SK-N-SH (cell line): ENCODE results near the gene DDAH1. TPM values are rescaled to one million over a fixed set of nuclear protein-coding genes. Genes with fewer than 3 reads are reported as not detected.

Source experiments
- CTCF ChIA-PET: fragments of 300-600, 350-600 bp; formaldehyde crosslinking; extraction: SDS; loops from one replicate; lab custom pipeline; 2021; lab: Yijun Ruan, JAX
- POLR2A ChIA-PET: fragments of 350-600 bp; sonication (Branson Sonifier 250); formaldehyde crosslinking; extraction: SDS; loops from one replicate; lab custom pipeline; 2020; ENCODE audit warnings: antibody characterized with exemption, inconsistent platforms; lab: Yijun Ruan, JAX
- DNase-seq: peaks from one replicate; pipeline ENCODE4 v3.0.0; 2012
- H2AFZ ChIP-seq: fragments of 200-600 bp; sonication (generic); 2 replicates; pipeline ENCODE4 v1.8.1; 2016; ENCODE audit warnings: antibody characterized with exemption, mild to moderate bottlenecking, low read depth
- H3F3A ChIP-seq: fragments of 200-600 bp; sonication (generic); replicated peaks from 2 replicates; pipeline ENCODE3; 2016; ENCODE audit warnings: antibody characterized with exemption, mild to moderate bottlenecking; ENCODE audit not compliant: insufficient read depth
- H3K27ac ChIP-seq, 2 experiments: fragments of 200-500 bp in 1 of 2; fragments of 200-600 bp in 1 of 2; sonication (Bioruptor generic) in 1 of 2; sonication (generic), shearing (Covaris generic) in 1 of 2; 2 replicates each; pipeline versions ENCODE4 v1.5.1 to v1.6.1; 2014 to 2016; ENCODE audit warnings: low read depth in 2 of 2, inconsistent platforms in 1 of 2, low read length in 1 of 2, mild to moderate bottlenecking in 1 of 2, mixed read lengths in 1 of 2
- H3K27me3 ChIP-seq: fragments of 200-600 bp; sonication (generic), shearing (Covaris generic); 2 replicates; pipeline ENCODE4 v1.6.1; 2016; ENCODE audit warnings: mixed run types; ENCODE audit not compliant: insufficient read depth
- H3K36me3 ChIP-seq, 2 experiments: fragments of 200-500 bp in 1 of 2; fragments of 200-600 bp in 1 of 2; sonication (Bioruptor generic) in 1 of 2; sonication (generic) in 1 of 2; replicated peaks in 1 of 2; 2 replicates each; pipeline versions ENCODE3 to v1.5.1; 2014 to 2016; ENCODE audit warnings: low read length in 1 of 2, mild to moderate bottlenecking in 1 of 2; ENCODE audit not compliant: insufficient read depth in 2 of 2, control insufficient read depth in 1 of 2
- H3K4me1 ChIP-seq, 2 experiments: fragments of 200-500 bp in 1 of 2; fragments of 200-600 bp in 1 of 2; sonication (Bioruptor generic) in 1 of 2; sonication (generic), shearing (Covaris generic) in 1 of 2; 2 replicates each; pipeline versions ENCODE4 v1.5.1 to v1.6.1; 2014 to 2016; ENCODE audit warnings: low read depth in 1 of 2, low read length in 1 of 2, mixed run types in 1 of 2; ENCODE audit not compliant: insufficient read depth in 2 of 2, control insufficient read depth in 1 of 2
- H3K4me2 ChIP-seq: fragments of 200-600 bp; sonication (generic), shearing (Covaris generic); 2 replicates; pipeline ENCODE4 v1.6.1; 2017; ENCODE audit warnings: mixed run types
- H3K4me3 ChIP-seq, 2 experiments: fragments of 200-500 bp in 1 of 2; fragments of 200-600 bp in 1 of 2; sonication (Bioruptor generic) in 1 of 2; sonication (generic), shearing (Covaris generic) in 1 of 2; 2 replicates each; pipeline versions ENCODE4 v1.5.1 to v1.8.1; 2014 to 2016; ENCODE audit warnings: low read depth in 2 of 2, inconsistent platforms in 1 of 2, low read length in 1 of 2, mild to moderate bottlenecking in 1 of 2, mixed read lengths in 1 of 2, moderate library complexity in 1 of 2
- H3K79me2 ChIP-seq: fragments of 200-600 bp; sonication (generic); 2 replicates; pipeline ENCODE4 v1.8.1; 2017; ENCODE audit warnings: mild to moderate bottlenecking; ENCODE audit not compliant: insufficient read depth
- H3K9ac ChIP-seq: fragments of 200-600 bp; sonication (generic); 2 replicates; pipeline ENCODE4 v1.6.1; 2017; ENCODE audit warnings: mixed run types
- H3K9me2 ChIP-seq: fragments of 200-600 bp; sonication (generic); 2 replicates; pipeline ENCODE4 v1.6.1; 2017; ENCODE audit warnings: mixed run types
- H3K9me3 ChIP-seq: fragments of 200-600 bp; sonication (generic); 2 replicates; pipeline ENCODE4 v1.6.1; 2017; ENCODE audit warnings: mixed run types, mild to moderate bottlenecking, moderate library complexity
- H4K20me1 ChIP-seq: fragments of 200-600 bp; sonication (generic); 2 replicates; pipeline ENCODE4 v1.6.1; 2017; ENCODE audit warnings: mild to moderate bottlenecking, mixed run types; ENCODE audit not compliant: insufficient read depth
- ELF1 ChIP-seq: IDR thresholded peaks from 2 replicates; pipeline ENCODE4 v1.4.0; 2012
- EP300 ChIP-seq, 2 experiments: IDR thresholded peaks; 2 replicates each; pipeline versions ENCODE4 v1.4.0 to v1.6.1; 2012; ENCODE audit warnings: borderline replicate concordance in 1 of 2, low read depth in 1 of 2, low read length in 1 of 2
- FOSL2 ChIP-seq: IDR thresholded peaks from 2 replicates; pipeline ENCODE4 v1.4.0; 2012; ENCODE audit warnings: low read depth, mild to moderate bottlenecking, moderate library complexity, borderline replicate concordance
- JUND ChIP-seq: IDR thresholded peaks from 2 replicates; pipeline ENCODE4 v1.4.0; 2012
- MAX ChIP-seq: IDR thresholded peaks from 2 replicates; pipeline ENCODE4 v1.4.0; 2012; ENCODE audit warnings: low read depth
- MXI1 ChIP-seq: IDR thresholded peaks from 2 replicates; pipeline ENCODE4 v1.6.1; 2012; ENCODE audit warnings: mild to moderate bottlenecking, low read depth, low read length, improper control_type of control experiment
- NFIC ChIP-seq: IDR thresholded peaks from 2 replicates; pipeline ENCODE4 v1.4.0; 2012; ENCODE audit warnings: borderline replicate concordance
- PBX3 ChIP-seq: IDR thresholded peaks from 2 replicates; pipeline ENCODE4; 2012
- RAD21 ChIP-seq: IDR thresholded peaks from 2 replicates; pipeline ENCODE4 v1.6.1; 2012; ENCODE audit warnings: mild to moderate bottlenecking, low read length
- RCOR1 ChIP-seq: fragments of 150-350 bp; IDR thresholded peaks from 2 replicates; pipeline ENCODE4 v1.6.1; 2017; ENCODE audit warnings: antibody characterized with exemption, low read length
- RXRA ChIP-seq: IDR thresholded peaks from 2 replicates; pipeline ENCODE4 v1.4.0; 2012; ENCODE audit warnings: low read depth, mild to moderate bottlenecking, borderline replicate concordance
- SIN3A ChIP-seq: IDR thresholded peaks from 2 replicates; pipeline ENCODE4 v1.6.1; 2012; ENCODE audit warnings: low read depth, mild to moderate bottlenecking, low read length, moderate library complexity, borderline replicate concordance
- TCF12 ChIP-seq: IDR thresholded peaks from 2 replicates; pipeline ENCODE4 v1.4.0; 2012
- WGBS: methylation state at CpG from one replicate; pipeline ENCODE4 v1.1.6; 2017; ENCODE audit warnings: low lambda C conversion rate; 5-methylcytosine and 5-hydroxymethylcytosine counted together
- polyA plus RNA-seq, 3 experiments: library from polyadenylated mRNA; depleted of rRNA; stranded (reverse); fragments of >200 nt; gene quantifications; 2 replicates each; pipeline ENCODE4 v1.2.3, GENCODE V29; 2012

Gene DDAH1
- polyA plus RNA-seq, 1 of the 3 experiments (the other 2 are of a cell fraction) = 64.3 TPM

GRCh38 chr1:85375493-85375892, 89.5 kb downstream of the DDAH1 start:
- no peak for DNase-seq
- H3K9me2 ChIP-seq = no peaks in the 10 kb centered on the region
- 85% methylated on average over 2 of the region's 2 CpGs for WGBS
- POLR2A ChIA-PET = no interaction called here
- no peak overlapping the region for H3K4me3 ChIP-seq
- H3K9ac ChIP-seq = no peak overlapping the region
- TF ChIP-seq TCF12 (0 out of 2 replicates have a peak, but pooled peaks have one; percentile 17), RCOR1 (no peak)
- peaks cover 95% of the 10 kb centered on the region for H3K79me2 ChIP-seq
- CTCF ChIA-PET = interaction anchor here (1.0 kb wide), 1 partner anchor 52 kb away, joined by 3 read pairs; no protein-coding TSS in a partner anchor
- H4K20me1 ChIP-seq = no peaks in the 10 kb centered on the region
- no peaks in the 10 kb centered on the region for H3K27me3 ChIP-seq
- H3F3A ChIP-seq = peaks cover 34% of the 10 kb centered on the region
- H3K9me3 ChIP-seq = no peaks in the 10 kb centered on the region
- no peak overlapping the region for H3K4me2 ChIP-seq
- peak overlapping the region; percentile 60 to 75 for H3K27ac ChIP-seq
- H3K4me1 ChIP-seq = peaks cover 18 to 61% of the 10 kb centered on the region in 2 experiments
- H2AFZ ChIP-seq = no peak overlapping the region
- H3K36me3 ChIP-seq = peaks cover 0 to 4% of the 10 kb centered on the region in 2 experiments

- no peak for DNase-seq
- Histone ChIP-seq H4K20me1 (no peaks in the 10 kb centered on the region), H3F3A (peaks cover 34% of the 10 kb centered on the region), H3K9ac (peak overlapping the region; percentile 13; the same call in 1 of the 2 replicates), H3K9me3 (no peaks in the 10 kb centered on the region), H3K4me3 (0 out of 4 replicates have a peak overlapping the region, but pooled peaks of 1 of the 2 experiments have one; percentile 15), H3K9me2 (no peaks in the 10 kb centered on the region), H2AFZ (no peak overlapping the region), H3K4me1 (peaks cover 19 to 66% of the 10 kb centered on the region in 2 experiments), H3K27me3 (no peaks in the 10 kb centered on the region), H3K4me2 (peak overlapping the region; percentile 45; the same call in 1 of the 2 replicates), H3K79me2 (peaks cover 95% of the 10 kb centered on the region), H3K36me3 (no peaks in the 10 kb centered on the region), H3K27ac (peak overlapping the region; percentile 0 to 75; a peak in 3 of 4 replicates)
- CTCF ChIA-PET = interaction anchor here (1.4 kb wide), 1 partner anchor 9 kb away, joined by 3 read pairs; no protein-coding TSS in a partner anchor
- TF ChIP-seq RXRA (no peak), ELF1 (no peak), JUND (peak; percentile 47), SIN3A (no peak), MAX (no peak), NFIC (peak; percentile 53; the same call in 1 of the 2 replicates), PBX3 (peak; percentile 31), TCF12 (peak; percentile 43; the same call in 1 of the 2 replicates), RAD21 (no peak), MXI1 (no peak), FOSL2 (peak; percentile 49; the same call in 1 of the 2 replicates), EP300 (IDR thresholded peaks at IDR 0.05; ENCODE audit: borderline replicate concordance in 1 of 2, low read depth in 1 of 2, low read length in 1 of 2) (0 out of 4 replicates have a peak, but pooled peaks of 1 of the 2 experiments have one; percentile 15)
- POLR2A ChIA-PET = no interaction called here
Measured at GRCh38 chr1:85374160-85374559, 90.8 kb downstream of the DDAH1 start.
